Stimulated activated CD4-positive, alpha-beta T cell treated with anti-CD3 and anti-CD28 coated beads, Interleukin-1b, Interleukin-23, amount 100 ng/mL, for 48 hours (primary cell): ENCODE measurements around the gene PCNP.
"Not testable (repeated sequence)": the region's sequence is repeated elsewhere in the genome, so short reads cannot be mapped to it uniquely, and the experiment has no call there.

Experiments used
- DNase-seq: peaks from one replicate; pipeline ENCODE4 v3.0.0-alpha.2; 2020

The PCNP gene

GRCh38 chr3:101567528-101568317 is 6.3 kb upstream of the PCNP start:
- peak; percentile 45 for DNase-seq

GRCh38 chr3:101571028-101571895 is 2.7 kb upstream of the PCNP start:
- no peak for DNase-seq

- DNase-seq = peak; percentile 58
Measured at GRCh38 chr3:101574388-101575112, 570 bp downstream of the PCNP start.

GRCh38 chr3:101577286-101577685 is 3.3 kb downstream of the PCNP start:
- DNase-seq = no peak

- DNase-seq = no peak
Measured at GRCh38 chr3:101588616-101589015, 14.6 kb downstream of the PCNP start.

- DNase-seq = no peak
Measured at GRCh38 chr3:101591071-101591470, 17.1 kb downstream of the PCNP start.

GRCh38 chr3:101602731-101603130 is 28.8 kb downstream of the PCNP start:
- no peak for DNase-seq

GRCh38 chr3:101603184-101603583 is 29.2 kb downstream of the PCNP start:
- no peak for DNase-seq

- not testable (repeated sequence) for DNase-seq
Measured at GRCh38 chr3:101605398-101605797, 31.4 kb downstream of the PCNP start.

- no peak for DNase-seq
Measured at GRCh38 chr3:101611023-101611422, 37.0 kb downstream of the PCNP start.

- DNase-seq = not testable (repeated sequence)
Measured at GRCh38 chr3:101613014-101613413, 39.0 kb downstream of the PCNP start.

- no peak for DNase-seq
Measured at GRCh38 chr3:101615525-101615924, 41.5 kb downstream of the PCNP start.

GRCh38 chr3:101617478-101617877 is 43.5 kb downstream of the PCNP start:
- DNase-seq = no peak

- no peak for DNase-seq
Measured at GRCh38 chr3:101618726-101619125, 44.7 kb downstream of the PCNP start.

- no peak for DNase-seq
Measured at GRCh38 chr3:101619734-101620133, 45.8 kb downstream of the PCNP start.

- no peak for DNase-seq
Measured at GRCh38 chr3:101623656-101624055, 49.7 kb downstream of the PCNP start.

GRCh38 chr3:101624857-101625256 is 50.9 kb downstream of the PCNP start:
- DNase-seq = no peak

GRCh38 chr3:101625879-101626278 is 51.9 kb downstream of the PCNP start:
- DNase-seq = no peak

GRCh38 chr3:101629219-101629618 is 55.2 kb downstream of the PCNP start:
- no peak for DNase-seq

GRCh38 chr3:101631098-101631796 is 57.3 kb downstream of the PCNP start:
- DNase-seq = no peak

- DNase-seq = not testable (repeated sequence)
Measured at GRCh38 chr3:101631959-101632358, 58.0 kb downstream of the PCNP start.

GRCh38 chr3:101632586-101632985 is 58.6 kb downstream of the PCNP start:
- DNase-seq = no peak

- DNase-seq = no peak
Measured at GRCh38 chr3:101633186-101633585, 59.2 kb downstream of the PCNP start.
